GM12892 (cell line): Measurements from ENCODE around the gene DERA.

Experiments used
- POLR2A ChIP-seq: IDR thresholded peaks from 2 replicates; pipeline ENCODE4 v1.6.1; 2011; ENCODE audit warnings: low read depth, low read length, control low read depth
- POLR2AphosphoS5 ChIP-seq: IDR thresholded peaks from 2 replicates; pipeline ENCODE4 v1.6.1; 2011; ENCODE audit warnings: low read depth, low read length, control low read depth

GRCh38 chr12:15899282-15899870 is 11.8 kb upstream of the DERA start:
- no peak for TF ChIP-seq POLR2AphosphoS5
- TF ChIP-seq POLR2A, result no peak
